CD14-positive monocyte (primary cell): ENCODE measurements around the gene CLCA1. TPM values are rescaled to one million over a fixed set of nuclear protein-coding genes. Genes with fewer than 3 reads are reported as not detected.

ENCODE experiments used
- DNase-seq, 3 donors: peaks; one replicate each; pipeline ENCODE4 v3.0.0-alpha.2; 2011 to 2022
- H2AFZ ChIP-seq: 2 replicates; pipeline ENCODE4 v1.6.0; 2012; ENCODE audit warnings: mild to moderate bottlenecking, low read depth, low read length, inconsistent platforms; ENCODE audit not compliant: insufficient read depth, poor library complexity, severe bottlenecking
- H3K27ac ChIP-seq, 2 donors: 1 replicate in 1 of 2; 2 replicates in 1 of 2; pipeline ENCODE4 v1.5.1; 2012 to 2013; ENCODE audit warnings: low read length in 2 of 2, control low read depth in 1 of 2, inconsistent platforms in 1 of 2, low read depth in 1 of 2, mild to moderate bottlenecking in 1 of 2
- H3K27me3 ChIP-seq, 2 donors: one replicate each; pipeline versions ENCODE4 v1.6.0 to v1.6.1; 2011 to 2013; ENCODE audit warnings: low read length in 2 of 2; ENCODE audit not compliant: control insufficient read depth in 2 of 2, insufficient read depth in 2 of 2
- H3K36me3 ChIP-seq, 2 donors: replicated peaks in 1 of 2; 1 replicate in 1 of 2; 2 replicates in 1 of 2; pipeline versions ENCODE4 v1.5.1 to v1.6.1; 2012 to 2013; ENCODE audit warnings: low read length in 2 of 2, control low read depth in 1 of 2, inconsistent platforms in 1 of 2, mild to moderate bottlenecking in 1 of 2; ENCODE audit not compliant: insufficient read depth in 2 of 2, control insufficient read depth in 1 of 2
- H3K4me1 ChIP-seq, 2 donors: 1 replicate in 1 of 2; 2 replicates in 1 of 2; pipeline versions ENCODE4 v1.5.1 to v1.6.1; 2012 to 2013; ENCODE audit warnings: low read length in 2 of 2, control low read depth in 1 of 2, inconsistent platforms in 1 of 2, mild to moderate bottlenecking in 1 of 2, moderate library complexity in 1 of 2; ENCODE audit not compliant: insufficient read depth in 2 of 2, control insufficient read depth in 1 of 2
- H3K4me2 ChIP-seq: replicated peaks from 2 replicates; pipeline ENCODE3; 2012; ENCODE audit warnings: low read length, moderate library complexity, mild to moderate bottlenecking; ENCODE audit not compliant: poor library complexity, severe bottlenecking; ENCODE audit errors: extremely low read depth
- H3K4me3 ChIP-seq, 3 experiments: fragments of 200-600 bp in 1 of 3; sonication (generic) in 1 of 3; replicated peaks in 1 of 3; 1 replicate in 2 of 3; 2 replicates in 1 of 3; pipeline ENCODE4 v1.5.1; 2011 to 2013; ENCODE audit warnings: low read length in 3 of 3, mild to moderate bottlenecking in 3 of 3, control low read depth in 2 of 3, low read depth in 2 of 3, inconsistent platforms in 1 of 3, moderate library complexity in 1 of 3
- H3K79me2 ChIP-seq: 2 replicates; pipeline ENCODE4 v1.6.0; 2012; ENCODE audit warnings: mild to moderate bottlenecking, control low read depth, inconsistent platforms, low read length, moderate library complexity; ENCODE audit not compliant: insufficient read depth
- H3K9ac ChIP-seq: 2 replicates; pipeline ENCODE4 v1.6.0; 2017; ENCODE audit warnings: low read length, mild to moderate bottlenecking; ENCODE audit not compliant: insufficient read depth, poor library complexity, severe bottlenecking
- H3K9me3 ChIP-seq, 2 donors: replicated peaks in 1 of 2; 1 replicate in 1 of 2; 2 replicates in 1 of 2; pipeline versions ENCODE4 v1.5.1 to v1.6.1; 2012 to 2013; ENCODE audit warnings: low read length in 2 of 2, control low read depth in 1 of 2; ENCODE audit not compliant: control insufficient read depth in 1 of 2, insufficient read depth in 1 of 2
- H4K20me1 ChIP-seq: 2 replicates; pipeline ENCODE4 v1.6.0; 2012; ENCODE audit warnings: mild to moderate bottlenecking, low read length, control low read depth, moderate library complexity; ENCODE audit not compliant: insufficient read depth
- H3K27ac Mint-ChIP-seq, 7 donors: one replicate each; pipeline ENCODE4 v1.8.0; 2020; ENCODE audit warnings: mild to moderate bottlenecking in 7 of 7, mixed read lengths in 7 of 7, moderate library complexity in 6 of 7, inconsistent platforms in 2 of 7
- H3K27me3 Mint-ChIP-seq, 3 donors: one replicate each; pipeline ENCODE4 v1.8.0; 2021 to 2022; ENCODE audit warnings: low read depth in 3 of 3, mild to moderate bottlenecking in 3 of 3, mixed read lengths in 3 of 3, moderate library complexity in 3 of 3, inconsistent platforms in 1 of 3
- H3K36me3 Mint-ChIP-seq, 2 donors: one replicate each; pipeline ENCODE4 v1.8.0; 2020; ENCODE audit warnings: mixed read lengths in 2 of 2, inconsistent platforms in 1 of 2, mild to moderate bottlenecking in 1 of 2
- H3K4me1 Mint-ChIP-seq: one replicate; pipeline ENCODE4 v1.8.0; 2020; ENCODE audit warnings: mild to moderate bottlenecking, mixed read lengths
- H3K4me3 Mint-ChIP-seq, 2 donors: one replicate each; pipeline ENCODE4 v1.8.0; 2020; ENCODE audit warnings: mild to moderate bottlenecking in 2 of 2, mixed read lengths in 2 of 2, moderate library complexity in 1 of 2
- H3K9me3 Mint-ChIP-seq, 7 donors: one replicate each; pipeline ENCODE4 v1.8.0; 2020 to 2022; ENCODE audit warnings: mixed read lengths in 7 of 7, mild to moderate bottlenecking in 6 of 7, moderate library complexity in 6 of 7, inconsistent platforms in 2 of 7
- WGBS: methylation state at CpG from one replicate; pipeline ENCODE4 v1.1.5; 2013; ENCODE audit warnings: missing lambda C conversion rate; ENCODE audit not compliant: insufficient coverage; 5-methylcytosine and 5-hydroxymethylcytosine counted together
- intact Hi-C, 2 donors: fragments of 100-400 bp; cut with micrococcal nuclease; formaldehyde crosslinking; loops; one replicate each; pipeline versions ENCODE4 v1.15.0 to v1.15.1; 2023
- polyA plus RNA-seq, 3 donors: library from polyadenylated mRNA; depleted of rRNA in 1 of 3; unstranded in 2 of 3; stranded (reverse) in 1 of 3; fragments of 300-500 nt in 2 of 3; fragments of >200 nt in 1 of 3; fragmentation: Illumina TruSeq in 2 of 3; gene quantifications; 1 replicate in 2 of 3; 2 replicates in 1 of 3; pipeline ENCODE4 v1.2.3, GENCODE V29; 2012 to 2021
- TF ChIP-seq, protein P1 (sequence below): fragments of 200-600 bp; IDR thresholded peaks from one replicate; pipeline ENCODE4 v1.8.0; 2022; ENCODE audit warnings: antibody characterized with exemption, mild to moderate bottlenecking

The CLCA1 gene
- polyA plus RNA-seq, 3 donors = not detected

DNA sequence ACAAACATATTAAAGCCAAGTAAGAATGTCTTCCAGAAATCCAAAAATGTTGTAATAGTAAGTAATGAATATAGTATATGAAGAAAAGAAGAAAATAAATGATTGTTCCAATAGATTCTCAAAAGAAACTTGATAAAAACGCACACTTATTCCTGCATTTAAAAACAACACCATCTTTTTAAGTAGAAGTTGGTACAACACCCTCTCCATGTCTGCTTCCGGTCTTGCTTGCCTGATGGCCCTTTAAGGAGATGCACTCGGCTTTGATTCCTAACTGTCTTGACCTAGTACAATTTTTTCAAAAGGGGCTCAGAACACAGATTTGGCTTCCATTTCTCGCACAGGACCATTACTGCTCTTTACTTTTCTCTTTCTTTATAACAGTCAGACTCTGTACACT, 9.0 kb downstream of the CLCA1 start:
- no peaks in the 10 kb centered on the region for H4K20me1 ChIP-seq
- H3K4me3 Mint-ChIP-seq = no peak overlapping the region
- H3K4me3 ChIP-seq = no peak overlapping the region
- intact Hi-C loops = no loop called here
- H3K4me1 Mint-ChIP-seq = no peaks in the 10 kb centered on the region
- H3K4me2 ChIP-seq = no peak overlapping the region
- H3K27me3 Mint-ChIP-seq = no peaks in the 10 kb centered on the region
- no peak overlapping the region for H3K27ac Mint-ChIP-seq
- no peaks in the 10 kb centered on the region for H3K9me3 Mint-ChIP-seq
- no peaks in the 10 kb centered on the region for H3K27me3 ChIP-seq
- no peak for DNase-seq
- H3K9ac ChIP-seq = no peak overlapping the region
- no peaks in the 10 kb centered on the region for H3K9me3 ChIP-seq
- TF ChIP-seq, protein P1, sequence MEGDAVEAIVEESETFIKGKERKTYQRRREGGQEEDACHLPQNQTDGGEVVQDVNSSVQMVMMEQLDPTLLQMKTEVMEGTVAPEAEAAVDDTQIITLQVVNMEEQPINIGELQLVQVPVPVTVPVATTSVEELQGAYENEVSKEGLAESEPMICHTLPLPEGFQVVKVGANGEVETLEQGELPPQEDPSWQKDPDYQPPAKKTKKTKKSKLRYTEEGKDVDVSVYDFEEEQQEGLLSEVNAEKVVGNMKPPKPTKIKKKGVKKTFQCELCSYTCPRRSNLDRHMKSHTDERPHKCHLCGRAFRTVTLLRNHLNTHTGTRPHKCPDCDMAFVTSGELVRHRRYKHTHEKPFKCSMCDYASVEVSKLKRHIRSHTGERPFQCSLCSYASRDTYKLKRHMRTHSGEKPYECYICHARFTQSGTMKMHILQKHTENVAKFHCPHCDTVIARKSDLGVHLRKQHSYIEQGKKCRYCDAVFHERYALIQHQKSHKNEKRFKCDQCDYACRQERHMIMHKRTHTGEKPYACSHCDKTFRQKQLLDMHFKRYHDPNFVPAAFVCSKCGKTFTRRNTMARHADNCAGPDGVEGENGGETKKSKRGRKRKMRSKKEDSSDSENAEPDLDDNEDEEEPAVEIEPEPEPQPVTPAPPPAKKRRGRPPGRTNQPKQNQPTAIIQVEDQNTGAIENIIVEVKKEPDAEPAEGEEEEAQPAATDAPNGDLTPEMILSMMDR = no peak
- no peaks in the 10 kb centered on the region for H3K36me3 ChIP-seq
- H3K79me2 ChIP-seq = no peaks in the 10 kb centered on the region
- no peaks in the 10 kb centered on the region for H3K4me1 ChIP-seq
- H2AFZ ChIP-seq = no peak overlapping the region
- 100% methylated on average over 3 of the region's 4 CpGs for WGBS
- H3K27ac ChIP-seq = no peak overlapping the region
- H3K36me3 Mint-ChIP-seq = no peaks in the 10 kb centered on the region

DNA sequence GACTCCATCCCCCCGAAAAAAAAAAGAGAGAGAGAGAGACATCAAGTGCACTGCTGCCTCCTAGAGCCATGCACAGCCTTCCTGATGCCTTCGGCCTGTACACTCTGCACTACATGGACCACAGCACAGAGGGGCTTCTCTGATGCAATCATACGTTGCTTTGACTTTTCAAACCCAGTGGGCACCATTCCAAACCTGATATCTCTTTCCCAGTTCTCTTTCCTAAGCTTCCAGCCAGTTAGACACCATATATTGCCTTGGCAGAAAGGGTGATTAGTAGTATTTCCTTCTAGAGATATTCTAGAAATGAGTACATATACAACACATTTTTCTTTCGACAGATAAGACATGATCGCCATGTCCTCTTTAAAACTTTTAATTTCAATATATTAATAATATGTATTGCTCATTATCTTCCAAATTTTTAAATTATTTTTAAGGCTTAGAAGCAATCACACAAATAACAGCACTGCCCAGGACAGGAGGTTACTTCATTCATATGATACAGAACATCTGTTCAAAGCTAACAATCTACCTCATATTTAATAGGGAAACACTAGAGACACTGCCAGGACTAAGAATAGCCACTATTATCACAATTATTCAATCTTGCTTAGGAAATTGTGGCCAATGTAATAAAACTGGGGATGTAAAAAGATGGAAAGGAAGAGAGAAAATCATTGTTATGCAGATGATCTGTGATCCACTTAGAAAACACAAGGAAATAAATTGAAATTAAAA, 9.9 kb downstream of the CLCA1 start:
- Mint-ChIP-seq H3K36me3 (no peaks in the 10 kb centered on the region), H3K27ac (no peak overlapping the region), H3K4me1 (no peaks in the 10 kb centered on the region), H3K4me3 (no peak overlapping the region), H3K9me3 (no peaks in the 10 kb centered on the region), H3K27me3 (no peaks in the 10 kb centered on the region)
- Histone ChIP-seq H3K4me2 (no peak overlapping the region), H3K27ac (no peak overlapping the region), H3K27me3 (no peaks in the 10 kb centered on the region), H4K20me1 (no peaks in the 10 kb centered on the region), H3K9me3 (no peaks in the 10 kb centered on the region), H3K36me3 (no peaks in the 10 kb centered on the region), H3K79me2 (no peaks in the 10 kb centered on the region), H3K4me1 (no peaks in the 10 kb centered on the region), H3K4me3 (no peak overlapping the region), H2AFZ (no peak overlapping the region), H3K9ac (no peak overlapping the region)
- DNase-seq = no peak
- 100% methylated on average over 1 of the region's 5 CpGs for WGBS
- intact Hi-C loops = no loop called here
- TF ChIP-seq, protein P1 = no peak
